Osteocyte (in vitro differentiated cells): ENCODE data around the gene MRPL24. TPM values are rescaled to one million over a fixed set of nuclear protein-coding genes. Genes with fewer than 3 reads are reported as not detected.

Experiments used
- DNase-seq: peaks from one replicate; pipeline ENCODE4 v3.0.0; 2021; ENCODE audit warnings: mixed read lengths; ENCODE audit not compliant: unreplicated experiment; ENCODE audit errors: extremely low spot score
- H3K27ac Mint-ChIP-seq: one replicate; pipeline ENCODE4 v1.8.0; 2021; ENCODE audit warnings: mild to moderate bottlenecking, mixed read lengths; ENCODE audit not compliant: unreplicated experiment
- H3K27me3 Mint-ChIP-seq: one replicate; pipeline ENCODE4 v1.8.0; 2021; ENCODE audit warnings: mixed read lengths; ENCODE audit not compliant: unreplicated experiment
- H3K36me3 Mint-ChIP-seq: one replicate; pipeline ENCODE4 v1.8.0; 2021; ENCODE audit warnings: mixed read lengths; ENCODE audit not compliant: unreplicated experiment
- H3K4me1 Mint-ChIP-seq: one replicate; pipeline ENCODE4 v1.8.0; 2021; ENCODE audit warnings: mixed read lengths; ENCODE audit not compliant: unreplicated experiment
- H3K4me3 Mint-ChIP-seq: one replicate; pipeline ENCODE4 v1.8.0; 2021; ENCODE audit warnings: mild to moderate bottlenecking, moderate library complexity, mixed read lengths; ENCODE audit not compliant: unreplicated experiment
- H3K9me3 Mint-ChIP-seq: one replicate; pipeline ENCODE4 v1.8.0; 2021; ENCODE audit warnings: mixed read lengths; ENCODE audit not compliant: unreplicated experiment
- total RNA-seq: library from RNA; stranded (reverse); gene quantifications from 2 replicates; pipeline ENCODE4 v1.2.1, GENCODE V29; 2021
- TF ChIP-seq, protein P1 (sequence below): fragments of 200-600 bp; sonication (generic); IDR thresholded peaks from 2 replicates; pipeline ENCODE4 v1.5.0; 2021; ENCODE audit warnings: antibody characterized with exemption, mild to moderate bottlenecking, moderate library complexity

The MRPL24 gene
- total RNA-seq, 1 donor from 2014 or later = 52.6 TPM

DNA sequence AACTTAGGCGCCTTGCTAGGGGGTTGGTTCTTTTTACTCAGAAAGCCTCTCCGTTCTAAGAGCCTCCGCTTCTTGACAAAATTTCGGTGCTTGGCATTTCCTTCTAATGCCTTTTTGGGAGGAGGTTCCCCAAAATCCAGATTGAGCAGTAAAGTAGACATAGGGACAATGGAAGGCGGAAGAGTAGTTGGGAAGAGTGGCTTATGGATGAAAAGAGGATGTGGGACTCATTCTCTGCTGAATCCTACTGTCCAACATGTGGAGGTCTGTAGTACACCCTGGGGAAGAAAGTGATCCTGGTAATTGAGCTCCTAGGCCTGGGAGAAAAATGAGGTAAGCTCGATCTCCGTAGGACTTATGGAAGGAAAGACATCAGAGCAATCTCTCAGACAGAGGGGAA is 13.4 kb downstream of the MRPL24 start:
- no peak for DNase-seq
- Mint-ChIP-seq H3K9me3 (no peaks in the 10 kb centered on the region), H3K27ac (peak overlapping the region; percentile 97), H3K36me3 (peaks cover 12% of the 10 kb centered on the region), H3K4me1 (peaks cover 13% of the 10 kb centered on the region), H3K27me3 (no peaks in the 10 kb centered on the region), H3K4me3 (no peak overlapping the region)
- TF ChIP-seq, protein P1, sequence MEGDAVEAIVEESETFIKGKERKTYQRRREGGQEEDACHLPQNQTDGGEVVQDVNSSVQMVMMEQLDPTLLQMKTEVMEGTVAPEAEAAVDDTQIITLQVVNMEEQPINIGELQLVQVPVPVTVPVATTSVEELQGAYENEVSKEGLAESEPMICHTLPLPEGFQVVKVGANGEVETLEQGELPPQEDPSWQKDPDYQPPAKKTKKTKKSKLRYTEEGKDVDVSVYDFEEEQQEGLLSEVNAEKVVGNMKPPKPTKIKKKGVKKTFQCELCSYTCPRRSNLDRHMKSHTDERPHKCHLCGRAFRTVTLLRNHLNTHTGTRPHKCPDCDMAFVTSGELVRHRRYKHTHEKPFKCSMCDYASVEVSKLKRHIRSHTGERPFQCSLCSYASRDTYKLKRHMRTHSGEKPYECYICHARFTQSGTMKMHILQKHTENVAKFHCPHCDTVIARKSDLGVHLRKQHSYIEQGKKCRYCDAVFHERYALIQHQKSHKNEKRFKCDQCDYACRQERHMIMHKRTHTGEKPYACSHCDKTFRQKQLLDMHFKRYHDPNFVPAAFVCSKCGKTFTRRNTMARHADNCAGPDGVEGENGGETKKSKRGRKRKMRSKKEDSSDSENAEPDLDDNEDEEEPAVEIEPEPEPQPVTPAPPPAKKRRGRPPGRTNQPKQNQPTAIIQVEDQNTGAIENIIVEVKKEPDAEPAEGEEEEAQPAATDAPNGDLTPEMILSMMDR = no peak

DNA sequence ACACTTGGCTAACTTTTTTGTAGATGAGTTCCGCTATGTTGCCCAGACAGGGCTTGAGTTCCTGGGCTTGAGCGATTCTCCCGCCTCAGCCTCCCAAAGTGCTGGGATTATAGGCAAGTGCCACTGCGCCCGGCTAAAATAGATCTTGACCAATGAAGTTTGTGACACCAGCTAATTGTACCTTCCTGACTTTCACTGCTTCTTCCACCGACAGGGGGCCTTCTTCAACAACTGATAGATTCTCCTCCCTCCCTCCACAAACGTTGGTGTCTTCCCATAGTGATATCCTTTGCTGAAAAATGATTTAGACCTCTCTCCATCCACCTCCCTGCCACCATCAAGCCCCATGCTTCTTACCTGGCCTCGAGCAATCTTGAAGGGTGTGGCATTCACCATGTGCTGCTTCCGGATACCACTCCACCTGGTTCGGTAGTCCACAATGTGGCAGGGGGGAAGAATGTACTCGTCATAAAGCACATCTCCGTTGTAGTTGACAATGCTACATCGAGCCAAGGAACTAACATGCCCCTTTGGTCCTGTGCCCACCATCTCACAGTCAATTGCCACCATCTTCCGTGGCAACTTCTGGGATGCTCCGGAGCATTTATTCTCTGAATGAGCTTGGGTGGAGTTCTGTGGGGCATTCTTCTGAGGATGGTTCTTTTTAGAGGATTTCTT is 14.2 kb downstream of the MRPL24 start:
- TF ChIP-seq, protein P1 = peak; percentile 69
- no peak for DNase-seq
- H3K27ac Mint-ChIP-seq = no peak overlapping the region
- peaks cover 12% of the 10 kb centered on the region for H3K36me3 Mint-ChIP-seq
- H3K4me3 Mint-ChIP-seq = no peak overlapping the region
- H3K9me3 Mint-ChIP-seq = no peaks in the 10 kb centered on the region
- peaks cover 13% of the 10 kb centered on the region for H3K4me1 Mint-ChIP-seq
- no peaks in the 10 kb centered on the region for H3K27me3 Mint-ChIP-seq

- Mint-ChIP-seq H3K36me3 (peaks cover 16% of the 10 kb centered on the region), H3K27ac (no peak overlapping the region), H3K4me3 (no peak overlapping the region), H3K4me1 (peaks cover 13% of the 10 kb centered on the region), H3K9me3 (no peaks in the 10 kb centered on the region), H3K27me3 (no peaks in the 10 kb centered on the region)
- TF ChIP-seq, protein P1 = peak; percentile 97
- DNase-seq = peak; percentile 95
Measured at GRCh38 chr1:156725683-156726280, 15.1 kb downstream of the MRPL24 start.

DNA sequence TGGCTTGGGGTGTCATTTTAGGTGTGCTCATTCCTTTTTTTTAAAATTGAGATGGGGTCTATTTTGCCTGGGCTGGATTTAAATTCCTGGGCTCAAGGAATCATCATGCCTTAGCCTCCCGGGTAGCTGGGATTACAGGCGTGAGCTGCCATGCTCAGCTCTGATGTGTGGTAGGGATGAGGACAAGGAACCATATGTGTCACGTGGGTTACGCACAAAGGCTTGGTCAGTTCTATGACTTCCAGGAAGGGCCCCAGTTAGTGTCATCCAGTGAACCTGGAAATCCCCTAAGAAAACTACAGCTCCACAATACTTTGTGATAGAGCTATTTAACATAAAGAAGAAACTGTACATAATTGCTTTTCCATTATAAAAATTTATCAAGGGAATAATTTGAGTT is 19.4 kb downstream of the MRPL24 start:
- Mint-ChIP-seq H3K27ac (no peak overlapping the region), H3K4me3 (no peak overlapping the region), H3K36me3 (peaks cover 21% of the 10 kb centered on the region), H3K9me3 (no peaks in the 10 kb centered on the region), H3K27me3 (no peaks in the 10 kb centered on the region), H3K4me1 (peaks cover 4% of the 10 kb centered on the region)
- TF ChIP-seq, protein P1 = no peak
- DNase-seq = no peak

- no peak overlapping the region for H3K4me3 Mint-ChIP-seq
- DNase-seq = no peak
- TF ChIP-seq, protein P1 = no peak
Measured at GRCh38 chr1:156721131-156721530, 19.8 kb downstream of the MRPL24 start.

More at GRCh38 chr1:156721131-156721530, 19.8 kb downstream of the MRPL24 start:
- no peaks in the 10 kb centered on the region for H3K9me3 Mint-ChIP-seq
- H3K27me3 Mint-ChIP-seq = no peaks in the 10 kb centered on the region
- peaks cover 4% of the 10 kb centered on the region for H3K4me1 Mint-ChIP-seq
- no peak overlapping the region for H3K27ac Mint-ChIP-seq
- H3K36me3 Mint-ChIP-seq = peaks cover 23% of the 10 kb centered on the region
